GM12878 (cell line): ENCODE results near the gene C11orf42. TPM values are rescaled to one million over a fixed set of nuclear protein-coding genes. Genes with fewer than 3 reads are reported as not detected.

Source experiments
- ATAC-seq: fragments of 200-7000 bp; cut with Tn5 transposase; 3 replicates; pipeline ENCODE4 v1.9.1; 2020; ENCODE audit warnings: mild to moderate bottlenecking, moderate library complexity
- BruUV-seq: library from RNA; stranded (reverse); fragments of 400-500 nt; replicated peaks from 2 replicates; lab custom pipeline; 2021; lab: Mats Ljungman, UMichigan
- CTCF ChIA-PET: fragments of 300-600 bp; sonication (Branson Sonifier 250); formaldehyde crosslinking; extraction: SDS; loops from one replicate; lab custom pipeline; 2021; ENCODE audit warnings: inconsistent platforms; lab: Yijun Ruan, JAX
- POLR2A ChIA-PET: fragments of 350-600 bp; formaldehyde crosslinking; extraction: SDS; loops from one replicate; lab custom pipeline; 2021; ENCODE audit warnings: inconsistent platforms; lab: Charles Lee
- RAD21 ChIA-PET: fragments of 300-600 bp; sonication (Branson Sonifier 250); formaldehyde crosslinking; loops from one replicate; lab custom pipeline; 2023; ENCODE audit warnings: antibody characterized with exemption; ENCODE audit not compliant: unreplicated experiment; lab: Charles Lee
- SMC1A ChIA-PET: fragments of 300-600 bp; sonication (Branson Sonifier 250); formaldehyde crosslinking; loops from one replicate; lab custom pipeline; 2023; ENCODE audit not compliant: unreplicated experiment, uncharacterized antibody; lab: Charles Lee
- DNase-seq: peaks from one replicate; pipeline ENCODE4 v3.0.0-alpha.2; 2011; ENCODE audit warnings: low read depth, low spot score
- FAIRE-seq: peaks from 3 replicates; lab custom pipeline; 2011; peaks lifted over from hg19 to GRCh38; lab: Jason Lieb, UNC
- H2AFZ ChIP-seq: 2 replicates; pipeline ENCODE4 v1.6.0; 2011; ENCODE audit warnings: low read depth, low read length, control low read depth; ENCODE audit not compliant: control insufficient read depth
- H3K27ac ChIP-seq: 2 replicates; pipeline ENCODE4 v1.5.1; 2011; ENCODE audit warnings: control low read depth; ENCODE audit not compliant: control insufficient read depth, insufficient read depth
- H3K27me3 ChIP-seq, 2 experiments: replicated peaks in 1 of 2; 2 replicates each; pipeline versions ENCODE4 v1.6.0 to v1.6.1; 2011; ENCODE audit warnings: low read length in 1 of 2; ENCODE audit not compliant: control insufficient read depth in 2 of 2, insufficient read depth in 2 of 2
- H3K36me3 ChIP-seq, 2 experiments: 2 replicates each; pipeline ENCODE4 v1.5.1; 2011; ENCODE audit warnings: low read length in 1 of 2; ENCODE audit not compliant: control insufficient read depth in 2 of 2, insufficient read depth in 2 of 2
- H3K4me1 ChIP-seq: 2 replicates; pipeline ENCODE4 v1.6.1; 2011; ENCODE audit warnings: mild to moderate bottlenecking, low read length, moderate library complexity, mixed read lengths; ENCODE audit not compliant: control insufficient read depth, insufficient read depth
- H3K4me2 ChIP-seq: 2 replicates; pipeline ENCODE4 v1.6.0; 2011; ENCODE audit warnings: control low read depth; ENCODE audit not compliant: control insufficient read depth, insufficient read depth
- H3K4me3 ChIP-seq: fragments of 200-600 bp; sonication (generic); 2 replicates; pipeline ENCODE4 v1.5.1; 2016
- H3K79me2 ChIP-seq: 2 replicates; pipeline ENCODE4 v1.6.0; 2011; ENCODE audit warnings: low read length; ENCODE audit not compliant: control insufficient read depth, insufficient read depth
- H3K9ac ChIP-seq: 2 replicates; pipeline ENCODE4 v1.8.0; 2011; ENCODE audit warnings: low read length, control low read depth, mixed read lengths; ENCODE audit not compliant: control insufficient read depth, insufficient read depth
- H3K9me3 ChIP-seq: replicated peaks from 3 replicates; pipeline ENCODE4 v1.5.1; 2011; ENCODE audit warnings: mild to moderate bottlenecking, low read length; ENCODE audit not compliant: control insufficient read depth, insufficient read depth
- H4K20me1 ChIP-seq: 2 replicates; pipeline ENCODE4 v1.6.0; 2011; ENCODE audit not compliant: control insufficient read depth, insufficient read depth
- CEBPB ChIP-seq, 2 experiments: fragments of 150-350 bp in 1 of 2; IDR thresholded peaks; 2 replicates each; pipeline ENCODE4 v1.6.1; 2012 to 2014; ENCODE audit warnings: low read depth in 2 of 2, low read length in 2 of 2, borderline replicate concordance in 1 of 2, inconsistent platforms in 1 of 2
- EED ChIP-seq: sonication (generic); IDR thresholded peaks from 2 replicates; pipeline ENCODE4 v1.6.1; 2016; ENCODE audit warnings: antibody characterized with exemption, low read depth
- HDAC2 ChIP-seq: fragments of 200-600 bp; sonication (generic); IDR thresholded peaks from 2 replicates; pipeline ENCODE4 v1.6.1; 2017
- HDGF ChIP-seq: fragments of 450-650 bp; IDR thresholded peaks from 2 replicates; pipeline ENCODE4 v1.6.1; 2016; ENCODE audit warnings: antibody characterized with exemption
- HSF1 ChIP-seq: fragments of 150-350 bp; IDR thresholded peaks from 2 replicates; pipeline ENCODE4 v1.6.1; 2014; ENCODE audit warnings: mild to moderate bottlenecking, low read depth, low read length
- KAT2A ChIP-seq: conservative IDR thresholded peaks from 2 replicates; pipeline ENCODE4 v1.6.1; 2011; ENCODE audit warnings: low read depth, low read length; ENCODE audit not compliant: control insufficient read depth
- MYC ChIP-seq: IDR thresholded peaks from 2 replicates; pipeline ENCODE4 v1.6.1; 2011; ENCODE audit warnings: mild to moderate bottlenecking, low read length, moderate library complexity, inconsistent platforms; ENCODE audit not compliant: insufficient read depth, insufficient replicate concordance, insufficient read length, severe bottlenecking
- NFYA ChIP-seq: IDR thresholded peaks from 2 replicates; pipeline ENCODE4 v1.6.1; 2011; ENCODE audit warnings: low read depth, mild to moderate bottlenecking, low read length, improper control_type of control experiment, borderline replicate concordance
- NRF1 ChIP-seq: conservative IDR thresholded peaks from 2 replicates; pipeline ENCODE4 v1.6.1; 2011; ENCODE audit warnings: mild to moderate bottlenecking, low read depth, low read length, improper control_type of control experiment
- RAD21 ChIP-seq: IDR thresholded peaks from 2 replicates; pipeline ENCODE4 v1.6.1; 2011; ENCODE audit warnings: mild to moderate bottlenecking, low read depth, low read length, moderate library complexity; ENCODE audit not compliant: insufficient read depth
- SREBF1 ChIP-seq: IDR thresholded peaks from 2 replicates; pipeline ENCODE4 v1.6.1; 2012; ENCODE audit warnings: mild to moderate bottlenecking, low read length
- STAT1 ChIP-seq: fragments of 450-650 bp; conservative IDR thresholded peaks from 2 replicates; pipeline ENCODE4 v1.6.1; 2014; ENCODE audit warnings: antibody characterized with exemption, mild to moderate bottlenecking
- STAT3 ChIP-seq: IDR thresholded peaks from 2 replicates; pipeline ENCODE4 v1.6.1; 2011; ENCODE audit warnings: low read depth, low read length, improper control_type of control experiment
- USF1 ChIP-seq: IDR thresholded peaks from 2 replicates; pipeline ENCODE4 v1.6.1; 2011; ENCODE audit warnings: borderline replicate concordance, low read depth, mild to moderate bottlenecking, moderate library complexity, mixed read lengths, low read length; ENCODE audit not compliant: insufficient read depth; ENCODE audit errors: extremely low read length
- YY1 ChIP-seq: IDR thresholded peaks from 2 replicates; pipeline ENCODE4 v1.6.1; 2011; ENCODE audit warnings: low read depth, mild to moderate bottlenecking, low read length
- WGBS: methylation state at CpG from one replicate; pipeline ENCODE4 v1.1.6; 2016; ENCODE audit warnings: low lambda C conversion rate; ENCODE audit not compliant: insufficient replicate concordance, insufficient coverage; ENCODE audit errors: missing lambda C conversion rate; 5-methylcytosine and 5-hydroxymethylcytosine counted together
- in situ Hi-C: fragments of 300-500 bp; cut with MboI; formaldehyde crosslinking; loops from 9 replicates; pipeline ENCODE4 v1.14.3; 2018; ENCODE audit warnings: mixed read lengths
- intact Hi-C: fragments of 100-400 bp; cut with micrococcal nuclease; formaldehyde crosslinking; loops from one replicate; pipeline ENCODE4 v1.14.2; 2022; ENCODE audit not compliant: unreplicated experiment
- polyA plus RNA-seq, 11 experiments: library from polyadenylated mRNA; depleted of rRNA in 4 of 11; unstranded in 6 of 11; stranded (reverse) in 5 of 11; fragments of >200 nt; fragmentation: Nextera tagmentation in 4 of 11; fragmentation: Illumina TruSeq in 1 of 11; extraction: Ambion mirVana in 4 of 11; extraction: Trizol in 1 of 11; gene quantifications; 1 replicate in 1 of 11; 2 replicates in 10 of 11; pipeline versions ENCODE4 v1.2.1 to v1.2.3, GENCODE V29; 2011 to 2016; ENCODE audit warnings: inconsistent platforms in 2 of 11, missing spikeins in 2 of 11, low read depth in 1 of 11
- total RNA-seq, 4 experiments: library from RNA; depleted of rRNA in 3 of 4; stranded (reverse); fragments of >200 nt in 3 of 4; fragmentation: Illumina TruSeq in 1 of 4; extraction: Trizol in 1 of 4; gene quantifications; 2 replicates each; pipeline versions ENCODE4 v1.2.1 to v1.2.3, GENCODE V29; 2013 to 2021
- TF ChIP-seq, protein P1 (sequence below): fragments of 450-650 bp; formaldehyde crosslinking; IDR thresholded peaks from 2 replicates; pipeline ENCODE4 v1.5.0; 2022; ENCODE audit warnings: mild to moderate bottlenecking, missing genetic modification characterization

Gene C11orf42
- total and polyA plus RNA-seq, 10 of the 15 experiments (the other 5 are each of a cell fraction or from before 2014, with no cell fraction given), result 0.19 TPM; not detected in 9

- no peaks in the 10 kb centered on the region for H3K36me3 ChIP-seq
- intact Hi-C loops (no loop called here), in situ Hi-C loops (no loop called here)
- 100% methylated on average over 1 of the region's 1 CpG for WGBS
- CTCF ChIA-PET, result no interaction called here
- no peak overlapping the region for H3K9ac ChIP-seq
- peaks cover 9% of the 10 kb centered on the region for H3K4me1 ChIP-seq
- SMC1A ChIA-PET, result interaction anchor here (0.5 to 1.1 kb wide), 3 partner anchors 15 to 210 kb away, joined by 3 read pairs; no protein-coding TSS in a partner anchor
- H3K4me3 ChIP-seq, result no peak overlapping the region
- DNase-seq, result no peak
- no peaks in the 10 kb centered on the region for H3K9me3 ChIP-seq
- no peak overlapping the region for H3K27ac ChIP-seq
- ATAC-seq, result no peak
- RAD21 ChIA-PET, result interaction anchor here (0.8 kb wide), 1 partner anchor 28 kb away, joined by 3 read pairs; no protein-coding TSS in a partner anchor
- no peak overlapping the region for H3K4me2 ChIP-seq
- no TSS peak for BruUV-seq
- H4K20me1 ChIP-seq, result no peaks in the 10 kb centered on the region
- H3K79me2 ChIP-seq, result no peaks in the 10 kb centered on the region
- POLR2A ChIA-PET, result no interaction called here
- H3K27me3 ChIP-seq, result no peaks in the 10 kb centered on the region
- TF ChIP-seq KAT2A (no peak), HSF1 (no peak), STAT3 (no peak), RAD21 (no peak), EED (no peak), YY1 (no peak), CEBPB (IDR thresholded peaks at IDR 0.05; ENCODE audit: borderline replicate concordance in 1 of 2, low read depth in 2 of 2, low read length in 2 of 2) (no peak), HDAC2 (no peak), HDGF (no peak), NRF1 (no peak), SREBF1 (no peak), MYC (no peak), NFYA (no peak), STAT1 (no peak), USF1 (no peak)
- TF ChIP-seq, protein P1, sequence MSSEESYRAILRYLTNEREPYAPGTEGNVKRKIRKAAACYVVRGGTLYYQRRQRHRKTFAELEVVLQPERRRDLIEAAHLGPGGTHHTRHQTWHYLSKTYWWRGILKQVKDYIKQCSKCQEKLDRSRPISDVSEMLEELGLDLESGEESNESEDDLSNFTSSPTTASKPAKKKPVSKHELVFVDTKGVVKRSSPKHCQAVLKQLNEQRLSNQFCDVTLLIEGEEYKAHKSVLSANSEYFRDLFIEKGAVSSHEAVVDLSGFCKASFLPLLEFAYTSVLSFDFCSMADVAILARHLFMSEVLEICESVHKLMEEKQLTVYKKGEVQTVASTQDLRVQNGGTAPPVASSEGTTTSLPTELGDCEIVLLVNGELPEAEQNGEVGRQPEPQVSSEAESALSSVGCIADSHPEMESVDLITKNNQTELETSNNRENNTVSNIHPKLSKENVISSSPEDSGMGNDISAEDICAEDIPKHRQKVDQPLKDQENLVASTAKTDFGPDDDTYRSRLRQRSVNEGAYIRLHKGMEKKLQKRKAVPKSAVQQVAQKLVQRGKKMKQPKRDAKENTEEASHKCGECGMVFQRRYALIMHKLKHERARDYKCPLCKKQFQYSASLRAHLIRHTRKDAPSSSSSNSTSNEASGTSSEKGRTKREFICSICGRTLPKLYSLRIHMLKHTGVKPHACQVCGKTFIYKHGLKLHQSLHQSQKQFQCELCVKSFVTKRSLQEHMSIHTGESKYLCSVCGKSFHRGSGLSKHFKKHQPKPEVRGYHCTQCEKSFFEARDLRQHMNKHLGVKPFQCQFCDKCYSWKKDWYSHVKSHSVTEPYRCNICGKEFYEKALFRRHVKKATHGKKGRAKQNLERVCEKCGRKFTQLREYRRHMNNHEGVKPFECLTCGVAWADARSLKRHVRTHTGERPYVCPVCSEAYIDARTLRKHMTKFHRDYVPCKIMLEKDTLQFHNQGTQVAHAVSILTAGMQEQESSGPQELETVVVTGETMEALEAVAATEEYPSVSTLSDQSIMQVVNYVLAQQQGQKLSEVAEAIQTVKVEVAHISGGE, result no peak
- FAIRE-seq, result no peak
- no peak overlapping the region for H2AFZ ChIP-seq
Measured at GRCh38 chr11:6202041-6202440, 3.3 kb upstream of the C11orf42 start.
